Thyroid gland (tissue), 4 donors: ENCODE data around the gene CHCHD6. TPM values are rescaled to one million over a fixed set of nuclear protein-coding genes. Genes with fewer than 3 reads are reported as not detected.

Source experiments
- DNase-seq, 2 donors: peaks; one replicate each; pipeline ENCODE4 v3.0.0-alpha.2; 2019
- H3K27ac ChIP-seq, 3 donors: fragments of 200-600 bp; sonication (generic); 1 replicate in 2 of 3; 2 replicates in 1 of 3; pipeline ENCODE4 v1.5.1; 2016 to 2019; ENCODE audit warnings: mild to moderate bottlenecking in 1 of 3, moderate library complexity in 1 of 3
- H3K27me3 ChIP-seq: fragments of 200-600 bp; sonication (generic); one replicate; pipeline ENCODE4 v1.5.1; 2019
- H3K36me3 ChIP-seq, 2 donors: fragments of 200-600 bp; sonication (generic); one replicate each; pipeline ENCODE4 v1.5.1; 2016 to 2019
- H3K4me1 ChIP-seq, 2 donors: fragments of 200-600 bp; sonication (generic); one replicate each; pipeline ENCODE4 v1.5.1; 2017 to 2019
- H3K4me3 ChIP-seq, 3 donors: fragments of 200-600 bp; sonication (generic); replicated peaks in 1 of 3; 1 replicate in 2 of 3; 2 replicates in 1 of 3; pipeline ENCODE4 v1.5.1; 2016; ENCODE audit warnings: mild to moderate bottlenecking in 1 of 3
- H3K9me3 ChIP-seq: fragments of 200-600 bp; sonication (generic); one replicate; pipeline ENCODE4 v1.5.1; 2017
- POLR2A ChIP-seq, 2 donors: fragments of 450-650 bp; IDR thresholded peaks; one replicate each; pipeline ENCODE4 v1.6.1; 2017; ENCODE audit warnings: antibody characterized with exemption in 2 of 2, mild to moderate bottlenecking in 2 of 2, moderate library complexity in 1 of 2
- WGBS, 2 donors: methylation state at CpG; one replicate each; pipeline ENCODE4 v1.1.5; 2017; 5-methylcytosine and 5-hydroxymethylcytosine counted together
- intact Hi-C: fragments of 100-400 bp; cut with DNase I; formaldehyde crosslinking; loops from one replicate; pipeline ENCODE4 v1.15.1; 2023
- total RNA-seq, 4 donors: library from RNA; depleted of rRNA; stranded (reverse); fragments of >200 nt; gene quantifications; one replicate each; pipeline ENCODE4 v1.2.3, GENCODE V29; 2016
- TF ChIP-seq, protein P1 (sequence below), 6 experiments: fragments of 200-600 bp in 3 of 6; fragments of 450-650 bp in 3 of 6; sonication (generic) in 3 of 6; IDR thresholded peaks; one replicate each; pipeline ENCODE4 v1.5.1; 2016 to 2019; ENCODE audit warnings: antibody characterized with exemption in 6 of 6, mild to moderate bottlenecking in 2 of 6, inconsistent platforms in 1 of 6, moderate library complexity in 1 of 6

Gene CHCHD6
- total RNA-seq, 4 donors from 2014 or later, result 22.9 to 27.8 (median 24.4) TPM

DNA sequence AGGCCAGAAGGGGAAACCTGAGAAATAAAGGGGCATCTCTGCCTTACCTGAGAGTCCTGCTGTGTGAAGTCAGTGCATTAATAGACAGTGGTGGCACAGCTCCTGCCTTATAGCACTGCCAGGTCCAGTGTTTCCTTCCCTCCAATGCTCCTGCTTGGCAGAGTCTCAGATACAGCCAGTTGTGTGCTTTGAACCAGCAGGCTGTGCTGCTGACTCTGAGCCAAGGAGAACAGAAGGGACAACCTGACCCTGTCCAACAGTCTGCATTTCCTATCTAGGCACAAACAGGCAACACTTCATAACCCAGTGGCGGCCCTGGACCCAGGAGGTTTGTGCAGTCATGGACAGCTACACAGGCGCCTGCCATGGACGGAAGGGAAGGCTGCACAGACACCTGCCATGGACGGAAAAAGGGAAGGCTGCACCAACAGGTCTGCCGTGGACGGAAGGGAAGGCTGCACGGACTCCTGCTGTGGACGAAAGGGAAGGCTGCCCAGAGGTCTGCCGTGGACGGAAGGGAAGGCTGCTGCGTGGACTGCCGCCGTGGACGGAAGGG lies 245.0 kb downstream of the CHCHD6 start:
- 92 to 95% methylated on average over 14 of the region's 14 CpGs for WGBS, 2 donors
- TF ChIP-seq, protein P1, sequence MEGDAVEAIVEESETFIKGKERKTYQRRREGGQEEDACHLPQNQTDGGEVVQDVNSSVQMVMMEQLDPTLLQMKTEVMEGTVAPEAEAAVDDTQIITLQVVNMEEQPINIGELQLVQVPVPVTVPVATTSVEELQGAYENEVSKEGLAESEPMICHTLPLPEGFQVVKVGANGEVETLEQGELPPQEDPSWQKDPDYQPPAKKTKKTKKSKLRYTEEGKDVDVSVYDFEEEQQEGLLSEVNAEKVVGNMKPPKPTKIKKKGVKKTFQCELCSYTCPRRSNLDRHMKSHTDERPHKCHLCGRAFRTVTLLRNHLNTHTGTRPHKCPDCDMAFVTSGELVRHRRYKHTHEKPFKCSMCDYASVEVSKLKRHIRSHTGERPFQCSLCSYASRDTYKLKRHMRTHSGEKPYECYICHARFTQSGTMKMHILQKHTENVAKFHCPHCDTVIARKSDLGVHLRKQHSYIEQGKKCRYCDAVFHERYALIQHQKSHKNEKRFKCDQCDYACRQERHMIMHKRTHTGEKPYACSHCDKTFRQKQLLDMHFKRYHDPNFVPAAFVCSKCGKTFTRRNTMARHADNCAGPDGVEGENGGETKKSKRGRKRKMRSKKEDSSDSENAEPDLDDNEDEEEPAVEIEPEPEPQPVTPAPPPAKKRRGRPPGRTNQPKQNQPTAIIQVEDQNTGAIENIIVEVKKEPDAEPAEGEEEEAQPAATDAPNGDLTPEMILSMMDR (IDR thresholded peaks at IDR 0.05), result no peak
- no peak for TF ChIP-seq POLR2A (IDR thresholded peaks at IDR 0.05)
- Histone ChIP-seq H3K4me3 (no peak overlapping the region), H3K27me3 (no peaks in the 10 kb centered on the region), H3K4me1 (no peaks in the 10 kb centered on the region), H3K27ac (no peak overlapping the region), H3K9me3 (no peaks in the 10 kb centered on the region), H3K36me3 (no peaks in the 10 kb centered on the region)
- intact Hi-C loops, result no loop called here
- DNase-seq, result no peak

GRCh38 chr3:126951561-126951960 lies 247.5 kb downstream of the CHCHD6 start:
- no peak for DNase-seq
- Histone ChIP-seq H3K9me3 (no peaks in the 10 kb centered on the region), H3K4me3 (no peak overlapping the region), H3K27ac (no peak overlapping the region), H3K27me3 (no peaks in the 10 kb centered on the region), H3K4me1 (no peaks in the 10 kb centered on the region), H3K36me3 (no peaks in the 10 kb centered on the region)
- intact Hi-C loops, result no loop called here
- TF ChIP-seq POLR2A (IDR thresholded peaks at IDR 0.05), result no peak
- TF ChIP-seq, protein P1 (IDR thresholded peaks at IDR 0.05), result no peak
- WGBS, 2 donors, result 90 to 92% methylated on average over 5 of the region's 5 CpGs

GRCh38 chr3:126952261-126952982 lies 248.4 kb downstream of the CHCHD6 start:
- TF ChIP-seq POLR2A (IDR thresholded peaks at IDR 0.05), result no peak
- TF ChIP-seq, protein P1 (IDR thresholded peaks at IDR 0.05), result no peak
- no peaks in the 10 kb centered on the region for H3K9me3 ChIP-seq
- H3K4me3 ChIP-seq, result no peak overlapping the region
- WGBS, 2 donors, result 92 to 93% methylated on average over 10 of the region's 10 CpGs
- no peak for DNase-seq
- intact Hi-C loops, result no loop called here
- H3K27ac ChIP-seq, result no peak overlapping the region
- H3K36me3 ChIP-seq, result no peaks in the 10 kb centered on the region
- no peaks in the 10 kb centered on the region for H3K27me3 ChIP-seq
- no peaks in the 10 kb centered on the region for H3K4me1 ChIP-seq

DNA sequence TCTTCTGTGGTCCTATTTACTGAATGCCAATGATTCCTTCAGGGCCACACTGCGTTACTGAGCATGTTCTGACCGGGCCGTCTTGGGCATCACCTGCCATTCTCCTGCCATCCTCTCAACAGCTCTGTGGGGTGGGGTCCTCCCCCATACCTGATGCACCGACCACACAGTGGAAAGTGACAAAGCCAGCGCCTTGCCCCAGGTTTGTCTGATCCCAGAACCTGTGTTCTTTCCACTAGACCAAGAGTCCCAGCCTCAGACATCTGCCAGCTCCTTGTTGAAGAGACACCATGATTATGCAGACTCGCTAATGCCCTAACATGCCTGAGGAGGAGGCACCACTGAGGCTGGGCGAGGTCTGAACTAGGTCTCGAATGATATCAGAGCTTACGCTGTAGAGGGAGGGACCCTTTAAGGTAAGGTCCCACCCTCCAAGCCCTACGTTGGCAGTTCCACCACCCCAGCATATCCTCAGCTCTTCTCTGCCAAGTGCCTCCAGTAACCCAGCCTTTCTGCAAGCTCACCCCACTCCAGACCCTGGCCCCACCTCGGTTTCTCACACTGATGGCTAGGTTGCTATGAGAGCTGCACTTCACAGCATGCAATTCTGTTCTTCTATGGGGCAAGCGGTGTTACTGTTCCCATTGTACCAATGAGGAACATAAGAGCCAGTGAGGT lies 249.1 kb downstream of the CHCHD6 start:
- no peak for TF ChIP-seq POLR2A (IDR thresholded peaks at IDR 0.05)
- TF ChIP-seq, protein P1 (IDR thresholded peaks at IDR 0.05), result no peak
- no peaks in the 10 kb centered on the region for H3K9me3 ChIP-seq
- H3K4me1 ChIP-seq, result no peaks in the 10 kb centered on the region
- H3K4me3 ChIP-seq, result no peak overlapping the region
- H3K27me3 ChIP-seq, result no peaks in the 10 kb centered on the region
- 94 to 96% methylated on average over 11 of the region's 12 CpGs for WGBS, 2 donors
- H3K36me3 ChIP-seq, result no peaks in the 10 kb centered on the region
- H3K27ac ChIP-seq, result no peak overlapping the region
- no peak for DNase-seq
- intact Hi-C loops, result no loop called here
